T-cell (primary cell): ENCODE measurements around the gene GCK. TPM values are rescaled to one million over a fixed set of nuclear protein-coding genes. Genes with fewer than 3 reads are reported as not detected.

Source experiments
- ATAC-seq, 4 experiments: fragments of 200-7000 bp in 3 of 4; fragments of 150-1000 bp in 1 of 4; cut with Tn5 transposase; replicated peaks in 1 of 4; 1 replicate in 3 of 4; 2 replicates in 1 of 4; pipeline ENCODE4 v1.10.0; 2021; ENCODE audit warnings: moderate library complexity in 3 of 4, mild to moderate bottlenecking in 2 of 4, moderate number of reproducible peaks in 1 of 4
- CTCF ChIA-PET, 2 donors: fragments of 300-600 bp; sonication (Branson Sonifier 250); formaldehyde crosslinking; loops; one replicate each; lab custom pipeline; 2022; ENCODE audit warnings: antibody characterized with exemption in 2 of 2; lab: Charles Lee
- POLR2A ChIA-PET, 2 donors: fragments of 300-600 bp; sonication (Branson Sonifier 250); formaldehyde crosslinking; loops; one replicate each; lab custom pipeline; 2022; ENCODE audit warnings: antibody characterized with exemption in 2 of 2; lab: Charles Lee
- DNase-seq, 35 experiments: peaks; one replicate each; pipeline versions ENCODE4 v3.0.0 to v3.0.0-alpha.2; 2013 to 2023
- H3K27ac ChIP-seq: one replicate; pipeline ENCODE4 v1.5.1; 2013; ENCODE audit warnings: low read length
- H3K27me3 ChIP-seq, 2 experiments: replicated peaks in 1 of 2; 1 replicate in 1 of 2; 2 replicates in 1 of 2; pipeline versions ENCODE4 v1.6.1 to v1.7.0; 2013; ENCODE audit warnings: low read length in 1 of 2, mixed read lengths in 1 of 2; ENCODE audit not compliant: control insufficient read depth in 2 of 2, insufficient read depth in 2 of 2; ENCODE audit errors: extremely low read depth in 1 of 2
- H3K36me3 ChIP-seq, 2 donors: 1 replicate in 1 of 2; 2 replicates in 1 of 2; pipeline versions ENCODE4 v1.6.1 to v1.7.0; 2013; ENCODE audit warnings: low read length in 1 of 2; ENCODE audit not compliant: control insufficient read depth in 2 of 2, insufficient read depth in 1 of 2; ENCODE audit errors: extremely low read depth in 1 of 2
- H3K4me1 ChIP-seq, 2 experiments: 1 replicate in 1 of 2; 2 replicates in 1 of 2; pipeline versions ENCODE4 v1.6.1 to v1.7.0; 2013; ENCODE audit warnings: low read length in 2 of 2, mixed read lengths in 1 of 2; ENCODE audit not compliant: insufficient read depth in 2 of 2, control insufficient read depth in 1 of 2; ENCODE audit errors: extremely low read depth in 1 of 2
- H3K4me3 ChIP-seq, 2 donors: 1 replicate in 1 of 2; 2 replicates in 1 of 2; pipeline versions ENCODE4 v1.5.1 to v1.7.0; 2013; ENCODE audit warnings: mild to moderate bottlenecking in 2 of 2, low read length in 1 of 2, moderate library complexity in 1 of 2; ENCODE audit not compliant: control insufficient read depth in 1 of 2; ENCODE audit errors: extremely low read depth in 1 of 2
- H3K9me3 ChIP-seq: 2 replicates; pipeline ENCODE4 v1.7.0; 2013
- H3K27ac Mint-ChIP-seq, 2 donors: one replicate each; pipeline ENCODE4 v1.8.0; 2020 to 2021; ENCODE audit warnings: mild to moderate bottlenecking in 2 of 2, mixed read lengths in 2 of 2
- H3K27me3 Mint-ChIP-seq, 2 donors: one replicate each; pipeline ENCODE4 v1.8.0; 2021 to 2022; ENCODE audit warnings: mixed read lengths in 2 of 2
- H3K36me3 Mint-ChIP-seq: one replicate; pipeline ENCODE4 v1.8.0; 2021; ENCODE audit warnings: mixed read lengths
- H3K4me1 Mint-ChIP-seq, 3 donors: one replicate each; pipeline ENCODE4 v1.8.0; 2020 to 2022; ENCODE audit warnings: mixed read lengths in 3 of 3, mild to moderate bottlenecking in 1 of 3
- H3K4me3 Mint-ChIP-seq, 3 donors: one replicate each; pipeline ENCODE4 v1.8.0; 2020 to 2022; ENCODE audit warnings: mild to moderate bottlenecking in 3 of 3, mixed read lengths in 3 of 3, moderate library complexity in 3 of 3
- H3K9me3 Mint-ChIP-seq, 3 donors: one replicate each; pipeline ENCODE4 v1.8.0; 2020 to 2022; ENCODE audit warnings: mixed read lengths in 3 of 3
- WGBS: methylation state at CpG from one replicate; pipeline ENCODE4 v1.1.5; 2013; ENCODE audit warnings: missing lambda C conversion rate; ENCODE audit not compliant: insufficient coverage; 5-methylcytosine and 5-hydroxymethylcytosine counted together
- total RNA-seq, 35 experiments: library from RNA in 6 of 35; stranded (reverse) in 6 of 35; fragments of 120-200 nt in 1 of 35; gene quantifications; one replicate each; pipeline versions ENCODE4 v1.2.1 to v1.2.4 and lab custom pipeline; 2013 to 2026

GCK gene
- total RNA-seq, 5 donors from 2014 or later (not counting 1 experiment from before 2014, with no cell fraction given): 0.28 to 0.82 (median 0.43) TPM; not detected in 1

DNA sequence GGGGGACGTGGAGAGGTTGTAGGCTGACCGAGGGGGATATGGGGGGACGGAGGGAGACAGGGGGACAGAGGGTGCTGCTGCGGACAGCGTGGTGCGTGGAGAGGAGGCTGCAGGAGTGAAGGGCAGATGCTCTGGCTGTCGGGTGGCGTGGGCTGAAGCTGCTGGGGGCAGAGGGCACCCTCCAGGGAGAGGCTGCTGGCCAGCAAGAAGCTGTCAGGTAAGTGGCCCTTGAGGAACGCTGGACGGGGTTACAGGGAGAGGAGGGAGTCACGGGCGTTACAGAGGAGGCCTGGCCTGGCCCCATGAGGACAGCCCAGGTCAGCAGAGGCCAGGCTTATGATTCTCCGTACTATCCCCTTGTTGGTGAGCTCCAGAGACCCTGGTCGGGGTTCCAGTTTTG lies 38.7 kb upstream of the GCK start:
- H3K27ac Mint-ChIP-seq: no peak overlapping the region
- no peak for DNase-seq
- no peaks in the 10 kb centered on the region for H3K36me3 ChIP-seq
- H3K9me3 ChIP-seq: no peaks in the 10 kb centered on the region
- 74% methylated on average over 13 of the region's 14 CpGs for WGBS
- H3K27me3 ChIP-seq: peaks cover 0 to 20% of the 10 kb centered on the region in 2 experiments
- ATAC-seq: no peak
- no peaks in the 10 kb centered on the region for H3K9me3 Mint-ChIP-seq
- H3K4me3 Mint-ChIP-seq: no peak overlapping the region
- no peak overlapping the region for H3K27ac ChIP-seq
- no peak overlapping the region for H3K4me3 ChIP-seq
- no peaks in the 10 kb centered on the region for H3K36me3 Mint-ChIP-seq
- H3K27me3 Mint-ChIP-seq: peaks cover 0 to 8% of the 10 kb centered on the region in 2 donors
- no peaks in the 10 kb centered on the region for H3K4me1 Mint-ChIP-seq
- ChIA-PET CTCF (no interaction called here), POLR2A (interaction anchor here in 1 of 2 donors (0.5 kb wide), 1 partner anchor 297 kb away, joined by 4 read pairs; no protein-coding TSS in a partner anchor)
- no peaks in the 10 kb centered on the region for H3K4me1 ChIP-seq

DNA sequence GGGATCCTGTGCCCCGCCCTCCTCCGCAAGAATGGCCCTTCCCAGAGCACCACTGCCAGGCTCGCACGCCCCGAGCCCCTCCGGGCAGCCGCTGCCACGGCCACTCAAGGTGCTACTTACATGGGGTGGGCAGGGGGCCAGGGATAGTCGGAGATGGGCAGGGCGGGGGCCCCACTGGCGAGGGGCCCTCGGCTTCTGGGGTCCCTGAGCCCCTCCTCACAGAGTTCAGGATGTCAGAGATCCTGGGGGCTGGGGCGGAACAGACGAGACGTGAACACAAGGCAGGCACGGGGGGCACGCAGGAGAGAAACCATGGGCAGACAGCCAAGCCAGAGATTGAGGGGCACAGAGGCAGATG lies 37.1 kb upstream of the GCK start:
- Mint-ChIP-seq H3K36me3 (no peaks in the 10 kb centered on the region), H3K27me3 (peaks cover 0 to 8% of the 10 kb centered on the region in 2 donors), H3K9me3 (no peaks in the 10 kb centered on the region), H3K4me3 (no peak overlapping the region), H3K27ac (no peak overlapping the region), H3K4me1 (no peaks in the 10 kb centered on the region)
- no peak overlapping the region for H3K27ac ChIP-seq
- H3K27me3 ChIP-seq: peaks cover 0 to 20% of the 10 kb centered on the region in 2 experiments
- no peaks in the 10 kb centered on the region for H3K4me1 ChIP-seq
- ChIA-PET POLR2A (no interaction called here), CTCF (no interaction called here)
- ATAC-seq: no peak
- H3K4me3 ChIP-seq: no peak overlapping the region
- 69% methylated on average over 12 of the region's 17 CpGs for WGBS
- DNase-seq: no peak
- H3K36me3 ChIP-seq: no peaks in the 10 kb centered on the region
- H3K9me3 ChIP-seq: no peaks in the 10 kb centered on the region

DNA sequence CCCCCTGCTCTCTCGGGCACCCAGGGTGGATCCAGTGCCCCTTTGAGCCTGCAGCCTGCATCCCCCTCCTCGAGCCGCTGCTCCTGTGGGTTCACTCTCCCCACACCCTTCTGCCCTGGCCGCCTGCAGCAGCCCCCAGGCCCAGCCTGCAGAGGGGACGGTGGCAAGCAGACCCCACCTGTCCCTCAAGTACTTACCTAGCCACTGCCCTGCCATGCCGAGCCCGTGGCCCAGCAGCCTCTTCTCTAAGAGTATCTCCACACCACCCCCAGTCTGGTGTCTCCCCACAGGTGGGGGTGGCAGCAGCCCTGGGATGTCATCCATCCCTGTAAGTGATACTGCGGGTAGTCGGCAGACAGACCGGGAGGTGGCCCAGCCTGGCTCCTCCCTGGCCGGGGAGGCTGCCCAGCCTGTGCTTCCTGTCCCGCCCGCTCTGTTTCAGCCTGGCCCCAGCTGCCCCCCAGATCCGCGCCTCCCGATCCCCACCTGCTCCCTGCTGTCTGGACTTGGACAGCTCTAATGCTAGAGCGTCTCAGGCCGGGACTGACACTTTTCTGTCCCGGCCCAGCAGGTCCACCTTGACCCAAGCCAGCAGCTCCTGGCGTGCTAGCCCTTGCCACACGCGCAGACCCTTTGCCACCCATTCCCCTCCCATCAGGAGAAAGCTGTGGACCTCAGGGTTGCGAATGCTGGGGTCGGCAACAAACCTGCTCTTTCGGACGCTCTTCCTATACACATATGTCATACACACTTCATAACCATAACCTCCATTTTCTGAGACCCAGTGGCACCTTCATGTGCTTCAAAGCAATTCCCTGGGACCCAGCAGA lies 36.5 kb upstream of the GCK start:
- CTCF ChIA-PET: no interaction called here
- H3K4me3 Mint-ChIP-seq: no peak overlapping the region

DNA sequence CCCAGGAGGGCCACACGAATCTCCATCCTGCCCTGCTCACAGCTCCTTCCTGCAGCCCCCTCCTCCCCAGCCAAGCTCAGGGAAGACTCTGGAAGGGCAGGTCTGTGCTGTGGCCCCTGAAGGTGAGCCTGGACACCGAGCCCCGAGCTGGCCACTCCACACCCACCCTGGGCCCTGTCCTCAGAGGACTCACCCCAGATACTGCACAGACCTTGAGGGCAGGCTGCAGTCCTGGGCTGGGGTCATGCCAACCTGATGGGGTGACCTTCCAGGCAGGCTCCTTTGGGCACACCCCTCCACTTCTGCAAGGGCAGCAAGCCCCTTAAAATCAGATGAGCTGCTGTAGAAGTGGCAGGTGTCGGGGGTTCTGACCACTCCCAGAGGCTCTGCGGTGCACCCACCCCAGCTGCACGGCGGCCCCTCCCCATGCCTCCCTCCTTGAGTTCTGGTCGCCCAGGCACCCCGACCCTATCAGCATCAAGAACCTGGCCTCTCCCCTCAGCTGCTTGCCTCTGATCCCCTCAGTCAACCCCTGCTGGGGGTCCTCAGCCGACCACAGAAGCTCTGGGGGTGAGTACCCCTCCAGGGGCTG lies 35.8 kb upstream of the GCK start:
- no peak overlapping the region for H3K4me3 Mint-ChIP-seq
- H3K27me3 Mint-ChIP-seq: peaks cover 0 to 8% of the 10 kb centered on the region in 2 donors
- Histone ChIP-seq H3K27me3 (peaks cover 0 to 20% of the 10 kb centered on the region in 2 experiments), H3K36me3 (no peaks in the 10 kb centered on the region), H3K4me1 (no peaks in the 10 kb centered on the region), H3K27ac (no peak overlapping the region), H3K4me3 (no peak overlapping the region), H3K9me3 (no peaks in the 10 kb centered on the region)
- H3K4me1 Mint-ChIP-seq: no peaks in the 10 kb centered on the region
- DNase-seq (no peak), ATAC-seq (no peak)
- WGBS: 45% methylated on average over 5 of the region's 10 CpGs
- H3K9me3 Mint-ChIP-seq: no peaks in the 10 kb centered on the region
- POLR2A ChIA-PET: no interaction called here
- H3K27ac Mint-ChIP-seq: no peak overlapping the region
- H3K36me3 Mint-ChIP-seq: no peaks in the 10 kb centered on the region
- CTCF ChIA-PET: no interaction called here

More for the DNA sequence above, 36.5 kb upstream of the GCK start:
- peaks cover 0 to 8% of the 10 kb centered on the region in 2 donors for H3K27me3 Mint-ChIP-seq
- no peak overlapping the region for H3K4me3 ChIP-seq
- H3K36me3 Mint-ChIP-seq: no peaks in the 10 kb centered on the region
- H3K4me1 Mint-ChIP-seq: no peaks in the 10 kb centered on the region
- ATAC-seq (no peak), DNase-seq (no peak)
- no peak overlapping the region for H3K27ac ChIP-seq
- H3K36me3 ChIP-seq: no peaks in the 10 kb centered on the region
- H3K27me3 ChIP-seq: peaks cover 0 to 20% of the 10 kb centered on the region in 2 experiments
- no peaks in the 10 kb centered on the region for H3K4me1 ChIP-seq
- H3K9me3 ChIP-seq: no peaks in the 10 kb centered on the region
- 80% methylated on average over 23 of the region's 26 CpGs for WGBS
- H3K27ac Mint-ChIP-seq: no peak overlapping the region
- POLR2A ChIA-PET: no interaction called here
- H3K9me3 Mint-ChIP-seq: no peaks in the 10 kb centered on the region

DNA sequence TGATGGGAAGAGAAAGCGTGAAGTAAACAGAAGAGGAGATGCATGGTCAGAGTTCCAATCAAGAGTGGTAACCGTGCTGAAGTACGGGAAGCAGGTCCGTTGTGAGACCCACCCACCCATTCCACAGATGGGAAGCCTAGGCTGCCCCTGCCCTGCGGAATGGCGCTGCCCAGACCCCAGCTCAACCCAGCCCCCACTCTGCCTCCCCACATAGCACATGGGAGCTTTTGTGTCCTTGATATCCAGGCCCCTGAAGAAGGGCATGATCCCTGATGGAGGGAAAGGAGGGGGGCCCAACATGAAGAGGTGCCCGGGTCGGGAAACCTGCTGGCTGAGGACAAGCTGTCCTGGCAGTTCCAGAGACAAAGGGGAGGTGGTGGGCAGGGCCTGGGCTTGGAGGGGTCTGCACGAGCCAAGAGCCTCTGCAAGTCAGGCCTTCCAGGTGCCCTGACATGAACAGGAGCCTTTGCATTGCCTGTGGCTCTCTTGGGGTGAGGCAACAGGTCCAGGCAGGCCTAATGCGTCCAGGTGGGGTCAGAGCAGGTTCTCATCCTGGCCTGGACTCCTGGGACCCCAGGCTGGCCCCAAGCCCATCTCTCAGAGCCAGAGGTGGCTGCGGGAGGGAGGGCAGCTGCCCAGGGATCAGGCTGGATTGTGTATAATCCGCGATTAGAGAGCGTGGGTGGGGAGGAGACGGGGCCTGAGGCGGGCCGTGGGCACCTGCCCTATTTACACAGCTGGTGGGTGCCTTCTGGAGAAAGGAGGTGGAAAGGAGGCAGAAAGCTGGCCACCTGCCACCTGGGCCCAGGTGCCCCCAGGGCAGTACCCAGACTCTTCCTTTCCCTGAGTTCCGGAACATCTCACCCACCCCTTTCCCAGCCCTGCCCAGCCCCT lies 35.1 kb upstream of the GCK start:
- ATAC-seq (no peak), DNase-seq (no peak)
- ChIA-PET POLR2A (no interaction called here), CTCF (interaction anchor here in 1 of 2 donors (0.7 kb wide), 1 partner anchor 138 kb away, joined by 4 read pairs; no protein-coding TSS in a partner anchor)
- 67% methylated on average over 5 of the region's 18 CpGs for WGBS
- H3K4me3 ChIP-seq: no peak overlapping the region
- no peaks in the 10 kb centered on the region for H3K4me1 Mint-ChIP-seq
- no peak overlapping the region for H3K27ac Mint-ChIP-seq
- no peaks in the 10 kb centered on the region for H3K36me3 ChIP-seq
- H3K27ac ChIP-seq: no peak overlapping the region
- H3K9me3 ChIP-seq: no peaks in the 10 kb centered on the region
- H3K36me3 Mint-ChIP-seq: no peaks in the 10 kb centered on the region
- H3K27me3 ChIP-seq: peaks cover 0 to 21% of the 10 kb centered on the region in 2 experiments
- H3K4me3 Mint-ChIP-seq: no peak overlapping the region
- no peaks in the 10 kb centered on the region for H3K9me3 Mint-ChIP-seq
- no peaks in the 10 kb centered on the region for H3K4me1 ChIP-seq
- H3K27me3 Mint-ChIP-seq: peaks cover 0 to 8% of the 10 kb centered on the region in 2 donors
